HG03521 (cell line): Measurements from ENCODE around the gene BEX4.
"Not testable (repeated sequence)": the region's sequence is repeated elsewhere in the genome, so short reads cannot be mapped to it uniquely, and the experiment has no call there.

Experiments used
- ATAC-seq: cut with Tn5 transposase; IDR thresholded peaks from one replicate; pipeline ENCODE4 v1.9.1; 2021; ENCODE audit warnings: mild to moderate bottlenecking, moderate library complexity; ENCODE audit not compliant: unreplicated experiment

Gene BEX4

GRCh38 chrX:103214870-103215424 lies at the start of gene BEX4:
Gene BEX4 (plus strand): TSS chrX:103215108. CDS start chrX:103216154, 1,046 bp downstream.
- ATAC-seq = peak; percentile 96

GRCh38 chrX:103170216-103170615 lies 44.7 kb upstream of the BEX4 start:
- ATAC-seq = no peak

- no peak for ATAC-seq
These were observed 43.6 kb upstream of the BEX4 start for GRCh38 chrX:103171353-103171752.

GRCh38 chrX:103175256-103175655 lies 39.7 kb upstream of the BEX4 start:
- not testable (repeated sequence) for ATAC-seq

- peak; percentile 61 for ATAC-seq
These were observed 38.8 kb upstream of the BEX4 start for GRCh38 chrX:103175944-103176753.

- ATAC-seq = no peak
These were observed 37.4 kb upstream of the BEX4 start for GRCh38 chrX:103177556-103177955.

GRCh38 chrX:103183912-103184311 lies 31.0 kb upstream of the BEX4 start:
- no peak for ATAC-seq

- ATAC-seq = no peak
These were observed 26.9 kb upstream of the BEX4 start for GRCh38 chrX:103187953-103188475.

- no peak for ATAC-seq
These were observed 17.1 kb upstream of the BEX4 start for GRCh38 chrX:103197721-103198306.

- ATAC-seq = not testable (repeated sequence)
These were observed 16.2 kb upstream of the BEX4 start for GRCh38 chrX:103198668-103199067.

GRCh38 chrX:103201041-103201440 lies 13.9 kb upstream of the BEX4 start:
- no peak for ATAC-seq

- no peak for ATAC-seq
These were observed 4.9 kb upstream of the BEX4 start for GRCh38 chrX:103210056-103210455.

GRCh38 chrX:103211012-103211715 lies 3.7 kb upstream of the BEX4 start:
- ATAC-seq = no peak

GRCh38 chrX:103212749-103213457 lies 2.0 kb upstream of the BEX4 start:
- no peak for ATAC-seq

GRCh38 chrX:103215425-103215991 lies 600 bp downstream of the BEX4 start:
- peak; percentile 25 for ATAC-seq

- no peak for ATAC-seq
These were observed 5.8 kb downstream of the BEX4 start for GRCh38 chrX:103220511-103221323.

- not testable (repeated sequence) for ATAC-seq
These were observed 11.0 kb downstream of the BEX4 start for GRCh38 chrX:103225918-103226317.

- no peak for ATAC-seq
These were observed 18.4 kb downstream of the BEX4 start for GRCh38 chrX:103233263-103233662.

- ATAC-seq = no peak
These were observed 20.0 kb downstream of the BEX4 start for GRCh38 chrX:103234869-103235268.
